Mucosa of rectum (tissue), 2 donors: ENCODE data around the gene EFHC1.

Experiments
- H3K27ac ChIP-seq, 2 donors: one replicate each; pipeline ENCODE4 v1.7.0; 2013; ENCODE audit warnings: inconsistent platforms in 2 of 2, low read depth in 2 of 2, low read length in 2 of 2
- H3K27me3 ChIP-seq, 2 donors: one replicate each; pipeline ENCODE4 v1.7.0; 2013; ENCODE audit warnings: low read length in 2 of 2; ENCODE audit not compliant: control insufficient read depth in 2 of 2, insufficient read depth in 2 of 2
- H3K36me3 ChIP-seq, 2 donors: one replicate each; pipeline ENCODE4 v1.7.0; 2013; ENCODE audit warnings: low read length in 2 of 2; ENCODE audit not compliant: control insufficient read depth in 2 of 2, insufficient read depth in 2 of 2
- H3K4me1 ChIP-seq, 2 donors: one replicate each; pipeline ENCODE4 v1.7.0; 2013; ENCODE audit warnings: low read length in 2 of 2, mild to moderate bottlenecking in 1 of 2; ENCODE audit not compliant: control insufficient read depth in 2 of 2, insufficient read depth in 2 of 2
- H3K4me3 ChIP-seq, 2 donors: one replicate each; pipeline ENCODE4 v1.7.0; 2013; ENCODE audit warnings: low read length in 2 of 2
- H3K9ac ChIP-seq, 2 donors: one replicate each; pipeline ENCODE4 v1.7.0; 2013; ENCODE audit warnings: low read length in 2 of 2, low read depth in 1 of 2, mild to moderate bottlenecking in 1 of 2
- H3K9me3 ChIP-seq, 2 donors: one replicate each; pipeline ENCODE4 v1.7.0; 2013; ENCODE audit warnings: low read length in 2 of 2; ENCODE audit not compliant: control insufficient read depth in 2 of 2
- donor health status: healthy.
- donor health status: Normal muscosa, but diverticular disease.

The EFHC1 gene

GRCh38 chr6:52557389-52558265 is 137.5 kb downstream of the EFHC1 start:
- Histone ChIP-seq H3K4me3 (no peak overlapping the region), H3K36me3 (no peaks in the 10 kb centered on the region), H3K27ac (peak overlapping the region; percentile 13 to 53), H3K27me3 (no peaks in the 10 kb centered on the region), H3K9ac (no peak overlapping the region), H3K4me1 (peaks cover 2 to 8% of the 10 kb centered on the region in 2 donors), H3K9me3 (no peaks in the 10 kb centered on the region)

- H3K4me3 ChIP-seq, result no peak overlapping the region
Measured at GRCh38 chr6:52558266-52559000, 138.3 kb downstream of the EFHC1 start.

GRCh38 chr6:52560462-52560861 is 140.3 kb downstream of the EFHC1 start:
- no peak overlapping the region for H3K27ac ChIP-seq
- no peaks in the 10 kb centered on the region for H3K9me3 ChIP-seq
- peaks cover 8% of the 10 kb centered on the region in 2 donors for H3K4me1 ChIP-seq
- H3K36me3 ChIP-seq, result no peaks in the 10 kb centered on the region
- H3K4me3 ChIP-seq, result no peak overlapping the region
- no peak overlapping the region for H3K9ac ChIP-seq
- H3K27me3 ChIP-seq, result no peaks in the 10 kb centered on the region

More at GRCh38 chr6:52558266-52559000, 138.3 kb downstream of the EFHC1 start:
- peaks cover 5 to 8% of the 10 kb centered on the region in 2 donors for H3K4me1 ChIP-seq
- no peak overlapping the region for H3K9ac ChIP-seq
- no peaks in the 10 kb centered on the region for H3K36me3 ChIP-seq
- H3K27me3 ChIP-seq, result no peaks in the 10 kb centered on the region
- H3K9me3 ChIP-seq, result no peaks in the 10 kb centered on the region
- H3K27ac ChIP-seq, result peak overlapping the region; percentile 13 to 53

- Histone ChIP-seq H3K27ac (no peak overlapping the region), H3K9ac (no peak overlapping the region), H3K36me3 (no peaks in the 10 kb centered on the region), H3K4me1 (peaks cover 10 to 11% of the 10 kb centered on the region in 2 donors), H3K9me3 (no peaks in the 10 kb centered on the region), H3K27me3 (no peaks in the 10 kb centered on the region), H3K4me3 (no peak overlapping the region)
Measured at GRCh38 chr6:52562911-52563310, 142.8 kb downstream of the EFHC1 start.

- H3K36me3 ChIP-seq, result no peaks in the 10 kb centered on the region
- no peak overlapping the region for H3K27ac ChIP-seq
- no peaks in the 10 kb centered on the region for H3K27me3 ChIP-seq
- H3K9me3 ChIP-seq, result no peaks in the 10 kb centered on the region
- no peak overlapping the region for H3K4me3 ChIP-seq
- H3K4me1 ChIP-seq, result peaks cover 10 to 14% of the 10 kb centered on the region in 2 donors
- H3K9ac ChIP-seq, result no peak overlapping the region
Measured at GRCh38 chr6:52564856-52565255, 144.7 kb downstream of the EFHC1 start.

- peaks cover 14 to 21% of the 10 kb centered on the region in 2 donors for H3K4me1 ChIP-seq
- no peaks in the 10 kb centered on the region for H3K36me3 ChIP-seq
- H3K27ac ChIP-seq, result no peak overlapping the region
- no peaks in the 10 kb centered on the region for H3K27me3 ChIP-seq
- H3K4me3 ChIP-seq, result no peak overlapping the region
- H3K9me3 ChIP-seq, result no peaks in the 10 kb centered on the region
- no peak overlapping the region for H3K9ac ChIP-seq
Measured at GRCh38 chr6:52566201-52566600, 146.1 kb downstream of the EFHC1 start.

GRCh38 chr6:52566853-52567279 is 146.7 kb downstream of the EFHC1 start:
- Histone ChIP-seq H3K36me3 (no peaks in the 10 kb centered on the region), H3K27me3 (no peaks in the 10 kb centered on the region), H3K9me3 (no peaks in the 10 kb centered on the region), H3K4me3 (no peak overlapping the region), H3K27ac (no peak overlapping the region), H3K9ac (no peak overlapping the region), H3K4me1 (peaks cover 14 to 21% of the 10 kb centered on the region in 2 donors)

GRCh38 chr6:52568320-52568719 is 148.2 kb downstream of the EFHC1 start:
- Histone ChIP-seq H3K27ac (no peak overlapping the region), H3K4me1 (peaks cover 15 to 22% of the 10 kb centered on the region in 2 donors)

GRCh38 chr6:52570291-52570700 is 150.2 kb downstream of the EFHC1 start:
- Histone ChIP-seq H3K27ac (no peak overlapping the region), H3K36me3 (no peaks in the 10 kb centered on the region), H3K4me3 (no peak overlapping the region), H3K9me3 (no peaks in the 10 kb centered on the region), H3K9ac (no peak overlapping the region), H3K27me3 (no peaks in the 10 kb centered on the region), H3K4me1 (peaks cover 22 to 39% of the 10 kb centered on the region in 2 donors)

More at GRCh38 chr6:52568320-52568719, 148.2 kb downstream of the EFHC1 start:
- no peak overlapping the region for H3K9ac ChIP-seq
- H3K36me3 ChIP-seq, result no peaks in the 10 kb centered on the region
- no peaks in the 10 kb centered on the region for H3K9me3 ChIP-seq
- no peak overlapping the region for H3K4me3 ChIP-seq
- no peaks in the 10 kb centered on the region for H3K27me3 ChIP-seq
